ENCODE measurements around the gene ASPM. TPM values are rescaled to one million over a fixed set of nuclear protein-coding genes. Genes with fewer than 3 reads are reported as not detected.

The ASPM gene
- total RNA-seq, 2 donors from 2014 or later = 31.7 to 35.1 TPM

DNA sequence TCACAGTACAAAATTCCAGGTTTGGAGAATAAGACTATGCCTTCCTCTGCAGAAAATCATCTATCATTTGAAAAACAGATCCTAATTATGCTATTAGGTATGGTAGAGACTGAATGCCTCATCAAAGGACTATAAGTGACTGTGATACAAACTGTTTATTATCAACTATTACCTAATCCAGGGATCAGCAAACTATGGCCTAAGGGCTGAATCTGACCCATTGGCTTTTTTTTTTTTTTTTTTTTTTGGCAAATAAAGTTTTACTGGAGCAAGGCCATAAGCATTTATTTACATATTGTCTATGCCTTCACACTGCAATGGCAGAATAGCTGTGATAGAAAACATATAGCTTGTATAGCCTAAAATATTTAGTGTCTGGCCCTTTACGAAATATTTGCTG lies 4.7 kb upstream of the ASPM start:
- no peak for DNase-seq
- H3K36me3 Mint-ChIP-seq (ENCODE audit: low read depth) = no peaks in the 10 kb centered on the region
- Histone ChIP-seq H3K9me3 (ENCODE audit: control insufficient read depth, low read length) (no peaks in the 10 kb centered on the region), H3K4me1 (ENCODE audit: control insufficient read depth, insufficient read depth, low read length) (no peaks in the 10 kb centered on the region), H3K36me3 (ENCODE audit: control insufficient read depth, insufficient read depth, low read length) (no peaks in the 10 kb centered on the region), H3K27me3 (ENCODE audit: control insufficient read depth, insufficient read depth, low read length, poor library complexity, severe bottlenecking) (no peaks in the 10 kb centered on the region), H3K27ac (ENCODE audit: low read depth, low read length) (no peak overlapping the region), H3K9ac (ENCODE audit: extremely low read depth, low read length, poor library complexity, severe bottlenecking) (no peak overlapping the region), H3K4me3 (ENCODE audit: low read length) (no peak overlapping the region)
- WGBS, 2 experiments (ENCODE audit: insufficient coverage in 1 of 2, insufficient read length in 1 of 2) = 85% methylated on average over 1 of the region's 1 CpG; no CpG with 5 or more reads in 1 of the 2 experiments
- H3K4me3 Mint-ChIP-seq = no peak overlapping the region
- H3K27me3 Mint-ChIP-seq (ENCODE audit: insufficient read depth) = no peaks in the 10 kb centered on the region
- H3K4me1 Mint-ChIP-seq = no peaks in the 10 kb centered on the region
- TF ChIP-seq, protein P1, sequence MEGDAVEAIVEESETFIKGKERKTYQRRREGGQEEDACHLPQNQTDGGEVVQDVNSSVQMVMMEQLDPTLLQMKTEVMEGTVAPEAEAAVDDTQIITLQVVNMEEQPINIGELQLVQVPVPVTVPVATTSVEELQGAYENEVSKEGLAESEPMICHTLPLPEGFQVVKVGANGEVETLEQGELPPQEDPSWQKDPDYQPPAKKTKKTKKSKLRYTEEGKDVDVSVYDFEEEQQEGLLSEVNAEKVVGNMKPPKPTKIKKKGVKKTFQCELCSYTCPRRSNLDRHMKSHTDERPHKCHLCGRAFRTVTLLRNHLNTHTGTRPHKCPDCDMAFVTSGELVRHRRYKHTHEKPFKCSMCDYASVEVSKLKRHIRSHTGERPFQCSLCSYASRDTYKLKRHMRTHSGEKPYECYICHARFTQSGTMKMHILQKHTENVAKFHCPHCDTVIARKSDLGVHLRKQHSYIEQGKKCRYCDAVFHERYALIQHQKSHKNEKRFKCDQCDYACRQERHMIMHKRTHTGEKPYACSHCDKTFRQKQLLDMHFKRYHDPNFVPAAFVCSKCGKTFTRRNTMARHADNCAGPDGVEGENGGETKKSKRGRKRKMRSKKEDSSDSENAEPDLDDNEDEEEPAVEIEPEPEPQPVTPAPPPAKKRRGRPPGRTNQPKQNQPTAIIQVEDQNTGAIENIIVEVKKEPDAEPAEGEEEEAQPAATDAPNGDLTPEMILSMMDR (conservative IDR thresholded peaks at IDR 0.05) = no peak
- H3K9me3 Mint-ChIP-seq = no peaks in the 10 kb centered on the region
- no peak overlapping the region for H3K27ac Mint-ChIP-seq

DNA sequence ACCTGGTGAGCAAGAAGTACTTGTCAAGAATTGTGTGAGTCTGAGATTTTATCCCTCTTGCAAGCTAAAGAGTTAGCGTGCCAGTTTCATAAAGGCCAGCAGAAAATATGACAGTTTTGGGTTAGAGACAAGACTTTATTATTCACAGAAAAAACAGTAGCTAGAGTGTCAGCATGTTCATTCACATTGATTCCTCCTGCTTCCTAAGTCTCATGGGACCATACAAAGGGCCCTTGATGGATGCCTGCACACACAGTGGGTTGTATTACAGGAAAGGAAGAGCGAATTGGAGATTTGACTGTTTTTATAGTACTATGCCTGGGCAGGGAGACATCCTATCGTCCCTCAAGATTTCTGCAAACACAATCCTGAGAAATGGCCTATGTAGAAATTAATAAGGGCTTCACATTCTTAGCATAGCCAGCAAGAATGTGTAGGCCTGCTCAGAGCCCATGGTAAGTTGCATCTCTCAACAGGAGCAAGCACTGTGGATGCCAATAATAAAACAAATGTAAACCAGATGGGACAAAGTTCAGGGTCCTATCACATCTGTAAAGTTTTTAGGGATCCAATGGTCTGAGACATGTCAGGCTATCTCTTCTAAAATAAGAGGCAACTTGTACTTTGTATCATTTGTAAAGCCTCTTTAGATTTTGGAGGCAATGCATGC lies 4.0 kb upstream of the ASPM start:
- H3K27me3 Mint-ChIP-seq (ENCODE audit: insufficient read depth) = no peaks in the 10 kb centered on the region
- Histone ChIP-seq H3K9me3 (ENCODE audit: control insufficient read depth, low read length) (no peaks in the 10 kb centered on the region), H3K27ac (ENCODE audit: low read depth, low read length) (no peak overlapping the region), H3K9ac (ENCODE audit: extremely low read depth, low read length, poor library complexity, severe bottlenecking) (no peak overlapping the region), H3K27me3 (ENCODE audit: control insufficient read depth, insufficient read depth, low read length, poor library complexity, severe bottlenecking) (no peaks in the 10 kb centered on the region), H3K4me3 (ENCODE audit: low read length) (no peak overlapping the region), H3K36me3 (ENCODE audit: control insufficient read depth, insufficient read depth, low read length) (no peaks in the 10 kb centered on the region), H3K4me1 (ENCODE audit: control insufficient read depth, insufficient read depth, low read length) (no peaks in the 10 kb centered on the region)
- H3K4me1 Mint-ChIP-seq = no peaks in the 10 kb centered on the region
- 92% methylated on average over 2 to 3 of the region's 3 CpGs for WGBS, 2 experiments (ENCODE audit: insufficient coverage in 1 of 2, insufficient read length in 1 of 2)
- no peaks in the 10 kb centered on the region for H3K36me3 Mint-ChIP-seq (ENCODE audit: low read depth)
- no peak overlapping the region for H3K4me3 Mint-ChIP-seq
- no peak overlapping the region for H3K27ac Mint-ChIP-seq
- TF ChIP-seq, protein P1 (conservative IDR thresholded peaks at IDR 0.05) = no peak
- H3K9me3 Mint-ChIP-seq = no peaks in the 10 kb centered on the region
- no peak for DNase-seq

DNA sequence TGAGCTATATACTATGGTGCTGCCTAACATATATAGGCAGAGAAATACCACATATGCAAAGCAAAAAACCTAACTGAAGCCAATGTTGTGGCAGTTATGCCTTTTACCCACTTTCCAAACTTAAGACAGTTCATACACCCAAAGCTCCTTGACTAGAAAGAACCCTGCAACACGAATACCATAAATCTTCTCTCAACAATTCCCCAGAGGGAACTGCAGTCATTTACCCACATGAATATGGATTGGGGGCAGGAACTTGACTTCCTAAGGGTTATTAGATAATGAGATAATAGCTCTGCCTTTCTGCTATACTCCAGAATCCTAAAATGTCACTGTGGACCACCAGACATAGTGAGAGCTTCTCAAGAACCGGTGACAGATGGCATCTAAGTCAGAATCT lies 2.9 kb upstream of the ASPM start:
- no peaks in the 10 kb centered on the region for H3K9me3 Mint-ChIP-seq
- Histone ChIP-seq H3K9ac (ENCODE audit: extremely low read depth, low read length, poor library complexity, severe bottlenecking) (no peak overlapping the region), H3K9me3 (ENCODE audit: control insufficient read depth, low read length) (no peaks in the 10 kb centered on the region), H3K4me1 (ENCODE audit: control insufficient read depth, insufficient read depth, low read length) (no peaks in the 10 kb centered on the region), H3K36me3 (ENCODE audit: control insufficient read depth, insufficient read depth, low read length) (no peaks in the 10 kb centered on the region), H3K27ac (ENCODE audit: low read depth, low read length) (no peak overlapping the region), H3K27me3 (ENCODE audit: control insufficient read depth, insufficient read depth, low read length, poor library complexity, severe bottlenecking) (no peaks in the 10 kb centered on the region), H3K4me3 (ENCODE audit: low read length) (no peak overlapping the region)
- DNase-seq = no peak
- 95% methylated on average over 2 of the region's 2 CpGs; no CpG with 5 or more reads in 1 of the 2 experiments for WGBS, 2 experiments (ENCODE audit: insufficient coverage in 1 of 2, insufficient read length in 1 of 2)
- peaks cover 6% of the 10 kb centered on the region for H3K4me1 Mint-ChIP-seq
- H3K27ac Mint-ChIP-seq = no peak overlapping the region
- TF ChIP-seq, protein P1 (conservative IDR thresholded peaks at IDR 0.05) = no peak
- no peak overlapping the region for H3K4me3 Mint-ChIP-seq
- no peaks in the 10 kb centered on the region for H3K36me3 Mint-ChIP-seq (ENCODE audit: low read depth)
- H3K27me3 Mint-ChIP-seq (ENCODE audit: insufficient read depth) = no peaks in the 10 kb centered on the region

Data from endodermal cell (in vitro differentiated cells).